ENCODE measurements around the gene POP5.
"Not testable (repeated sequence)": the region's sequence is repeated elsewhere in the genome, so short reads cannot be mapped to it uniquely, and the experiment has no call there.

The POP5 gene

GRCh38 chr12:120536064-120536791 is 45.0 kb downstream of the POP5 start:
- DNase-seq = no peak

- DNase-seq = peak; percentile 67
Measured at GRCh38 chr12:120534703-120535655, 46.2 kb downstream of the POP5 start.

- peak; percentile 83 for DNase-seq
Measured at GRCh38 chr12:120534203-120534702, 46.9 kb downstream of the POP5 start, which contains the start of gene RNF10. TSS of gene RNF10 (plus strand) at chr12:120534356. CDS start at chr12:120534812, 456 bp downstream.

- no peak for DNase-seq
Measured at GRCh38 chr12:120532701-120533238, 48.4 kb downstream of the POP5 start.

GRCh38 chr12:120530418-120530761 is 50.8 kb downstream of the POP5 start:
- not testable (repeated sequence) for DNase-seq

GRCh38 chr12:120529641-120530417 is 51.4 kb downstream of the POP5 start:
- DNase-seq = peak; percentile 34

- peak; percentile 96 for DNase-seq
Measured at GRCh38 chr12:120528861-120529525, 52.2 kb downstream of the POP5 start, which contains the start of gene COQ5. TSS of gene COQ5 (minus strand) at chr12:120529158. CDS start at chr12:120529141, 17 bp downstream.
